Muscle of leg (tissue), 11 donors: ENCODE measurements around the gene CNTN4. TPM values are rescaled to one million over a fixed set of nuclear protein-coding genes. Genes with fewer than 3 reads are reported as not detected.

Experiments used
- DNase-seq: peaks from one replicate; pipeline ENCODE4 v3.0.0; 2013
- H3K27ac ChIP-seq: one replicate; pipeline ENCODE4 v1.5.1; 2013; ENCODE audit warnings: mild to moderate bottlenecking, low read length, control low read depth
- H3K27me3 ChIP-seq: one replicate; pipeline ENCODE4 v1.6.1; 2013; ENCODE audit warnings: low read length; ENCODE audit not compliant: control insufficient read depth, insufficient read depth
- H3K36me3 ChIP-seq: one replicate; pipeline ENCODE4 v1.6.1; 2013; ENCODE audit warnings: low read length; ENCODE audit not compliant: control insufficient read depth, insufficient read depth
- H3K4me1 ChIP-seq: one replicate; pipeline ENCODE4 v1.6.1; 2013; ENCODE audit warnings: low read length; ENCODE audit not compliant: control insufficient read depth, insufficient read depth
- H3K4me3 ChIP-seq: one replicate; pipeline ENCODE4 v1.5.1; 2013; ENCODE audit warnings: low read length, control low read depth
- H3K9me3 ChIP-seq: replicated peaks from 2 replicates; pipeline ENCODE4 v1.6.1; 2013; ENCODE audit warnings: low read depth, low read length; ENCODE audit not compliant: control insufficient read depth
- WGBS: methylation state at CpG from one replicate; pipeline ENCODE4 v1.1.5; 2013; ENCODE audit warnings: missing lambda C conversion rate; ENCODE audit not compliant: insufficient coverage; 5-methylcytosine and 5-hydroxymethylcytosine counted together
- polyA plus RNA-seq, 8 donors: library from polyadenylated mRNA; unstranded; fragments of 120-200 nt; gene quantifications; one replicate each; pipeline versions ENCODE4 v1.2.1 to v1.2.3, GENCODE V29; 2013; ENCODE audit warnings: inconsistent platforms in 1 of 8, low replicate concordance in 1 of 8; ENCODE audit not compliant: insufficient read length in 8 of 8, insufficient read depth in 1 of 8
- total RNA-seq: library from RNA; stranded (reverse); fragments of 120-200 nt; gene quantifications from one replicate; pipeline ENCODE4 v1.2.4, GENCODE V29; 2013

The CNTN4 gene
- total and polyA plus RNA-seq, 9 donors, result 3.0 to 16.3 (median 5.9) TPM

- H3K4me3 ChIP-seq, result no peak overlapping the region
- peak; percentile 3 for DNase-seq
- no peaks in the 10 kb centered on the region for H3K36me3 ChIP-seq
- H3K27me3 ChIP-seq, result no peaks in the 10 kb centered on the region
- 35% methylated on average over 3 of the region's 5 CpGs for WGBS
- H3K27ac ChIP-seq, result no peak overlapping the region
- no peaks in the 10 kb centered on the region for H3K4me1 ChIP-seq
- H3K9me3 ChIP-seq, result no peaks in the 10 kb centered on the region
Observed at GRCh38 chr3:3071136-3071535, 972.5 kb downstream of the CNTN4 start.

GRCh38 chr3:3074551-3075257, 976.0 kb downstream of the CNTN4 start:
- no peaks in the 10 kb centered on the region for H3K9me3 ChIP-seq
- no peak overlapping the region for H3K4me3 ChIP-seq
- H3K27ac ChIP-seq, result no peak overlapping the region
- no peaks in the 10 kb centered on the region for H3K27me3 ChIP-seq
- H3K4me1 ChIP-seq, result no peaks in the 10 kb centered on the region
- no CpG with 5 or more reads among the region's 5 CpGs for WGBS
- no peaks in the 10 kb centered on the region for H3K36me3 ChIP-seq
- DNase-seq, result no peak

- Histone ChIP-seq H3K36me3 (no peaks in the 10 kb centered on the region), H3K9me3 (no peaks in the 10 kb centered on the region), H3K4me3 (no peak overlapping the region), H3K27ac (no peak overlapping the region), H3K4me1 (no peaks in the 10 kb centered on the region), H3K27me3 (no peaks in the 10 kb centered on the region)
- 86% methylated on average over 2 of the region's 5 CpGs for WGBS
- DNase-seq, result no peak
Observed at GRCh38 chr3:3080309-3080708, 981.6 kb downstream of the CNTN4 start.

GRCh38 chr3:3081381-3082233, 982.9 kb downstream of the CNTN4 start:
- H3K36me3 ChIP-seq, result no peaks in the 10 kb centered on the region
- H3K4me1 ChIP-seq, result no peaks in the 10 kb centered on the region
- no peak overlapping the region for H3K4me3 ChIP-seq
- H3K27me3 ChIP-seq, result no peaks in the 10 kb centered on the region
- H3K9me3 ChIP-seq, result no peaks in the 10 kb centered on the region
- no peak overlapping the region for H3K27ac ChIP-seq
- DNase-seq, result no peak
- 80% methylated on average over 1 of the region's 9 CpGs for WGBS

GRCh38 chr3:3082234-3082924, 983.7 kb downstream of the CNTN4 start:
- H3K27me3 ChIP-seq, result no peaks in the 10 kb centered on the region

GRCh38 chr3:3084890-3085289, 986.2 kb downstream of the CNTN4 start:
- no peaks in the 10 kb centered on the region for H3K27me3 ChIP-seq
- no peak for DNase-seq
- 87% methylated on average over 3 of the region's 3 CpGs for WGBS
- H3K36me3 ChIP-seq, result no peaks in the 10 kb centered on the region
- H3K4me1 ChIP-seq, result no peaks in the 10 kb centered on the region
- no peaks in the 10 kb centered on the region for H3K9me3 ChIP-seq
- no peak overlapping the region for H3K27ac ChIP-seq
- H3K4me3 ChIP-seq, result no peak overlapping the region

More at GRCh38 chr3:3082234-3082924, 983.7 kb downstream of the CNTN4 start:
- no peak overlapping the region for H3K4me3 ChIP-seq
- no peaks in the 10 kb centered on the region for H3K36me3 ChIP-seq
- no CpG with 5 or more reads among the region's 2 CpGs for WGBS
- no peak for DNase-seq
- H3K27ac ChIP-seq, result no peak overlapping the region
- no peaks in the 10 kb centered on the region for H3K4me1 ChIP-seq
- H3K9me3 ChIP-seq, result no peaks in the 10 kb centered on the region

GRCh38 chr3:3085782-3086181, 987.1 kb downstream of the CNTN4 start:
- Histone ChIP-seq H3K36me3 (no peaks in the 10 kb centered on the region), H3K4me1 (no peaks in the 10 kb centered on the region), H3K9me3 (no peaks in the 10 kb centered on the region), H3K4me3 (no peak overlapping the region), H3K27me3 (no peaks in the 10 kb centered on the region), H3K27ac (no peak overlapping the region)
- no peak for DNase-seq
- 76% methylated on average over 3 of the region's 6 CpGs for WGBS

GRCh38 chr3:3086239-3086638, 987.6 kb downstream of the CNTN4 start:
- H3K27ac ChIP-seq, result no peak overlapping the region
- whole genome bisulfite sequencing, result 93% methylated on average over 2 of the region's 6 CpGs
- H3K4me1 ChIP-seq, result no peaks in the 10 kb centered on the region
- no peak for DNase-seq
- no peaks in the 10 kb centered on the region for H3K36me3 ChIP-seq
- no peak overlapping the region for H3K4me3 ChIP-seq
- H3K9me3 ChIP-seq, result no peaks in the 10 kb centered on the region
- no peaks in the 10 kb centered on the region for H3K27me3 ChIP-seq

GRCh38 chr3:3087279-3087678, 988.6 kb downstream of the CNTN4 start:
- Histone ChIP-seq H3K27ac (no peak overlapping the region), H3K4me3 (no peak overlapping the region), H3K27me3 (no peaks in the 10 kb centered on the region), H3K9me3 (no peaks in the 10 kb centered on the region), H3K4me1 (no peaks in the 10 kb centered on the region), H3K36me3 (no peaks in the 10 kb centered on the region)
- no peak for DNase-seq
